Mesodermal cell (in vitro differentiated cells): Measurements from ENCODE around the gene MLST8.

Experiments used
- H3K27ac ChIP-seq: 2 replicates; pipeline ENCODE4 v1.7.0; 2013; ENCODE audit warnings: mild to moderate bottlenecking, low read depth, low read length, moderate library complexity; ENCODE audit not compliant: severe bottlenecking
- H3K36me3 ChIP-seq: 2 replicates; pipeline ENCODE4 v1.7.1; 2013; ENCODE audit warnings: mild to moderate bottlenecking, low read length, moderate library complexity; ENCODE audit not compliant: control insufficient read depth, insufficient read depth
- H3K4me1 ChIP-seq: one replicate; pipeline ENCODE4 v1.7.1; 2013; ENCODE audit warnings: mild to moderate bottlenecking, low read length; ENCODE audit not compliant: insufficient read depth, control insufficient read depth, poor library complexity, severe bottlenecking
- H3K4me3 ChIP-seq: 2 replicates; pipeline ENCODE4 v1.7.0; 2013; ENCODE audit warnings: low read length, control low read depth, mild to moderate bottlenecking; ENCODE audit not compliant: insufficient read depth, poor library complexity, severe bottlenecking; ENCODE audit errors: extremely low read depth
- H3K9me3 ChIP-seq: 2 replicates; pipeline ENCODE4 v1.7.1; 2013; ENCODE audit warnings: mild to moderate bottlenecking, low read length, moderate library complexity; ENCODE audit not compliant: control insufficient read depth
- WGBS, 2 experiments: methylation state at CpG; one replicate each; pipeline ENCODE4 v1.1.5; 2013; ENCODE audit warnings: missing lambda C conversion rate in 2 of 2; ENCODE audit not compliant: insufficient coverage in 2 of 2; 5-methylcytosine and 5-hydroxymethylcytosine counted together

The MLST8 gene

DNA sequence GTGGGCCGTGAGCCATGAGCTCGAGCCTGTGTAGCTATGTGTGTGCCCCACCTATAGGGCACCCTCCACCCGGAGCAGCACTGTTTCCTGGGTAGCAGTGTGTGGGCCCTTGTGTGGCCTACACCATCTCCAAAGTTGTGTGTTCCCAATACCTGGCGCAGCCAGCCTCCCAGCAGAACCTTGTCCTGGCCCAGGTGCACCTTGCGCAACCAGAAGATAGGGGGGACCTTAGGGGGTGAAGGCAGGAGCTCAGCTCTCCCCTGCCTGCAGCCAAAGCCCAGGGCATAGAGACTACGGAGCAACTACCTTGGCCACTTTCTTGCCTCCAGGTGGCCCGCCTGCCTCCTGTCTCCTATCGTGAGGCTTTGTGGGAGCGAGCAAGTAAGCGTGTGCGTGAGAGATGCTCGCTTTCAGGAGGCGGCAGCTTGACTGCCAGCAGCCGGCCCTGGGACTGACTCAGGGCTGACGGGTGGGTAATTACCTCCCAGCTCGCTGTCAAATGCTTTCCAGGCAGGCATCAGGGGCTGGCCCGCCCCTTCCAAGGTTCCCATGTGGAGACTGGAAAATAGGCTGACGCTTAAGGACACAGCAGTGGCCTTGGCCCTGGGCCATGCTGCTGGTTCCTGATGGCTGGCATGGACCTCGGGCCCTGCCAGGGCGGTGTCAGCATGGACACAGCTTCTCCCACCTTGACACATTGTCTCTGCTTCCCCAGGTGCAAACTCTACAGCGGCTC lies 30.7 kb upstream of the MLST8 start:
- 98% methylated on average over 21 of the region's 21 CpGs for WGBS, 2 experiments
- no peaks in the 10 kb centered on the region for H3K9me3 ChIP-seq
- H3K36me3 ChIP-seq = peaks cover 68% of the 10 kb centered on the region
- H3K27ac ChIP-seq = no peak overlapping the region
- no peaks in the 10 kb centered on the region for H3K4me1 ChIP-seq
- no peak overlapping the region for H3K4me3 ChIP-seq

DNA sequence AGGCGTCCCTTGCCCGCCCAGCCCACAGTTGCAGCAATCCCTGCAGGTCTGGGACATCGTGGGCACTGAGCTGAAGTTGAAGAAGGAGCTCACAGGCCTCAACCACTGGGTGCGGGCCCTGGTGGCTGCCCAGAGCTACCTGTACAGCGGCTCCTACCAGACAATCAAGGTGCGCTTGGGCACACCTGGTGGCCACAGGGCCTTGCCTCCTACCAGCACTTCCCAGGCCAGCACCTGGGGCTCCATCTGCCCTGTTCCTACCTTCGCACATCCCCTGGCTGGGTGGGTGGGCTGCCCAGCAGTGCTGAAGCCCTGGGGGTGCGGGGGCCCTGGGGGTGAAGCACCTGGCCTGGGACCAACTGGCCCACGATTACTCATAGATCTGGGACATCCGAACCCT lies 29.8 kb upstream of the MLST8 start:
- Histone ChIP-seq H3K4me3 (no peak overlapping the region), H3K4me1 (no peaks in the 10 kb centered on the region), H3K9me3 (no peaks in the 10 kb centered on the region), H3K36me3 (peaks cover 66% of the 10 kb centered on the region), H3K27ac (no peak overlapping the region)
- 95 to 99% methylated on average over 10 of the region's 10 CpGs for WGBS, 2 experiments

DNA sequence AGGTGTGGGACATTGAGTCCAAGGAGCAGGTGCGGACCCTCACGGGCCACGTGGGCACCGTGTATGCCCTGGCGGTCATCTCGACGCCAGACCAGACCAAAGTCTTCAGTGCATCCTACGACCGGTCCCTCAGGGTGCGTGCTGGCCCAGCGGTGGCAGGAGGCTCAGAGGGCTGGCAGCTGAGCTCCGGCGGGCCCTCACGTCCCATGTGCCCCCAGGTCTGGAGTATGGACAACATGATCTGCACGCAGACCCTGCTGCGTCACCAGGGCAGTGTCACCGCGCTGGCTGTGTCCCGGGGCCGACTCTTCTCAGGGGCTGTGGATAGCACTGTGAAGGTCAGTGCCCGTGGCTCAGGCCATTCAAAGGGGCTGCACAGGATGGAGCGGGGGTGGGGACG lies 29.2 kb upstream of the MLST8 start:
- Histone ChIP-seq H3K4me1 (no peaks in the 10 kb centered on the region), H3K36me3 (peaks cover 60% of the 10 kb centered on the region), H3K4me3 (no peak overlapping the region), H3K9me3 (no peaks in the 10 kb centered on the region), H3K27ac (no peak overlapping the region)
- 98 to 99% methylated on average over 23 of the region's 23 CpGs for WGBS, 2 experiments

DNA sequence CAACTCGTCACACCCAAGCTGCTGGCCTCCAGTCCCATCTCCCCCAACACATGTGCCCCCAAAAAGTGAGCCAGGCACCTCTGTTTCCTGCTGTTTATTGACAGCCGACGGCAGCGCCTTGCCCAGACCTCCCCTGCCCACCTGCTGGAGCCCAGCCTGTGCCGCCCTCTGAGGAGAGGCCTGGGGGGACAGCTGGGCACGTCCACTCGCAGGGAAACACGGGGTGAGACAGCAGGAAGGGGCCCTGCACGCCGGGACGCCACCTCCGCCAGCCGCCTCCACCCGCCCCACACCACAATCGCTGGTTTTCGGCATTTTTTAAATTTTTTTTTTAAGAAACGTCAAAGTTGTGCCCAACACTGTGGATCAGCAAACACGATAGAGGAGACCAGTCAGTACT lies 28.2 kb upstream of the MLST8 start:
- Histone ChIP-seq H3K27ac (no peak overlapping the region), H3K36me3 (peaks cover 50% of the 10 kb centered on the region), H3K4me1 (no peaks in the 10 kb centered on the region), H3K4me3 (no peak overlapping the region), H3K9me3 (no peaks in the 10 kb centered on the region)
- 96 to 97% methylated on average over 17 to 18 of the region's 18 CpGs for WGBS, 2 experiments

DNA sequence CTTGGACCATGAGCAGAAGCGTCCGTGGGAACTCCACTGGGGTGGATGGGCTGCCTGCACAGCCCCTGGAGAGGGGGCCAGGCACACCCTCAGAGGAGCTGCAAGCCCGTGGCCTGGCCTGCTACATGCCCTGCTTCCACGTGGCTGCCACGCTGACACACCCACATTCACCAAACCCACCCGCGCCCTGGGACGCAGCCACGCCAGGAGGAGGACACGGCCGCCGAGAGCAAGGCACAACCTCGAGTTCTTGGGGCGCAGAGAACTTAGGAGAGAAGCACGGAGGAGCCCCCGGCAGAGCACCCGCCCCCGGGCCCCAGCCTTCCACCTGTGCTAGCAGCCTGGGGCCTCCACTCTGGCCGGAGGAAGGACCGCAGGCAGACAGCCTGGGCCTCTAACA lies 27.7 kb upstream of the MLST8 start:
- Histone ChIP-seq H3K27ac (no peak overlapping the region), H3K4me3 (no peak overlapping the region), H3K9me3 (no peaks in the 10 kb centered on the region), H3K4me1 (no peaks in the 10 kb centered on the region), H3K36me3 (peaks cover 49% of the 10 kb centered on the region)
- 97 to 98% methylated on average over 14 to 15 of the region's 20 CpGs for WGBS, 2 experiments

DNA sequence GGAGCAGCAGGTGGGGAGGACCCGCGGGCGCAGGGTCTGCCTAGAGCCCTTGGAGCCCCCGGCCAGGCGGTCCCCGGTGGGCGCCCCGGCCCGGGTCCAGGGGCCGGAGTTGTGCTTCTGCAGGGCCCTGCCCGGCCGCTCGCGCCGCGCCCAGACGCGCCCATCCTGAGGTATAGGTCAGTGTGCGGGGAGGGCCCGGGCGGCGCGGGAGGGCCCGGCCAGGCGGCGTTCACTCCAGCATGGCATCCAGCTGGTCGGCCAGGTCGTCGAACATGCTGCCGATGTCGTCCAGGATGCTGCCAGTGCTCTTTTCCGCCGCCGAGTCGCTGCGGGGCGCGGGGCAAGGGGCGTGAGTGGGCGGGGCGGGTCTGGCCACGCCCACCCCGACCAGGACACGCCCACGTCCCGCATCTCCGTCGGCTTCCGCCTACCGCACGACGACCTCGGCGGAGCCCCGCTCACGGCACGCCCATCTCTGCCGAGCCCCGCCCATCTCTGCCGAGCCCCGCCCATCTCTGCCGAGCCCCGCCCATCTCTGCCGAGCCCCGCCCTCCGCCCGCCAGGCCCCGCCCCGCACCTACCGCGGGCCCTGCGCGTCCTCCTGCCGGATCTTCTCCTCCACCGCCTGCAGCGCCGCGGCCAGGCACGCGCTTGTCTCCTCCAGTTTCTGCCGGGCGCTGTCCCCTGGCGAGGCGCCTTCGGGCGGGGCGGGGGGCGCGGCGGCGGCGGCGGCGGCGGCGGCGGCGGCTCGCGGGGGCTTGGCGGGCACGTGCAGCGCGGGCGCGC lies 26.7 kb upstream of the MLST8 start:
- H3K9me3 ChIP-seq = no peaks in the 10 kb centered on the region
- H3K4me3 ChIP-seq = no peak overlapping the region
- H3K27ac ChIP-seq = no peak overlapping the region
- 79 to 88% methylated on average over 61 to 82 of the region's 106 CpGs for WGBS, 2 experiments
- peaks cover 40% of the 10 kb centered on the region for H3K36me3 ChIP-seq
- H3K4me1 ChIP-seq = no peaks in the 10 kb centered on the region

DNA sequence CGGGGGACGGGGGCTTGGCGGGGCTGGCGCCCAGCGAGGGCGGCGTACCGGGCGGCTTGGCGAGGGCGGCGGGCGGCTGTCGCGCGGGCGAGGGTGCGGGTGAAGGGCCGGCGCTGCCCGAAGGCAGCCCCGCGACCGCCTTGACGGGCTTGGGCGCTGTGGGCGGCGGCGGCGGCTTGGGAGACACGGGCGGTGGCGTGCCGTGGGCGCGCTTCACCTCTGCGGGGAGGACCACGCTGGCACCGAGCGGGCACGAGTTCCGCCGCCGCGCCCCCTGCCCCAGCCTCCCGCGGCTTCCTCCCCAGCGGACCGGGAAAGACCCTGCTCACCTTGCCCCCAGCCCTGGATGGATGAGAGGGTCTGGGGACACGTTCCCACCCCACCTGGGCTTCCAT lies 26.1 kb upstream of the MLST8 start:
- Histone ChIP-seq H3K4me1 (no peaks in the 10 kb centered on the region), H3K9me3 (no peaks in the 10 kb centered on the region), H3K4me3 (no peak overlapping the region), H3K27ac (no peak overlapping the region), H3K36me3 (peaks cover 36% of the 10 kb centered on the region)
- WGBS, 2 experiments = 97 to 98% methylated on average over 38 to 39 of the region's 50 CpGs

DNA sequence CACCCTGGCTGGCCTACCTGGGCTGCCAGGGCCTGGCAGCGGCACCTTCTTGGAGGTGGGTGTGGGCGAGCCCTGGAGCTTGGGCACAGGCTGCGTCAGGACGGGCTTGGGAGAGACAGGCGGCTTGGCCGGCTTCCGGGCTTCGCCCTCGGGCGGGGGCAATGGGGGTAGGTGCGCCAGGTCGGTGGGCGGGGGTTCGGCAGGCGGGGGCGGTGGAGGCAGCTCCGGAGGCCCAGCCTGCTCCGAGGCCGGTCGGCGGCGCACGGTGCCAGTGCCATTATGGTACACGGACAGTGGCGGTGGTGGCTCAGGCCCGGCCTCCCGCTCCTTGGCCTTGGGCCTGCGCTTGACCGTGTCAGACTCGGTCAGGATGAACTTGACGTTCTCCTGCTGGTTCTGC lies 25.7 kb upstream of the MLST8 start:
- no peaks in the 10 kb centered on the region for H3K4me1 ChIP-seq
- WGBS, 2 experiments = 95 to 97% methylated on average over 29 to 30 of the region's 31 CpGs
- peaks cover 32% of the 10 kb centered on the region for H3K36me3 ChIP-seq
- H3K27ac ChIP-seq = no peak overlapping the region
- no peak overlapping the region for H3K4me3 ChIP-seq
- H3K9me3 ChIP-seq = no peaks in the 10 kb centered on the region

DNA sequence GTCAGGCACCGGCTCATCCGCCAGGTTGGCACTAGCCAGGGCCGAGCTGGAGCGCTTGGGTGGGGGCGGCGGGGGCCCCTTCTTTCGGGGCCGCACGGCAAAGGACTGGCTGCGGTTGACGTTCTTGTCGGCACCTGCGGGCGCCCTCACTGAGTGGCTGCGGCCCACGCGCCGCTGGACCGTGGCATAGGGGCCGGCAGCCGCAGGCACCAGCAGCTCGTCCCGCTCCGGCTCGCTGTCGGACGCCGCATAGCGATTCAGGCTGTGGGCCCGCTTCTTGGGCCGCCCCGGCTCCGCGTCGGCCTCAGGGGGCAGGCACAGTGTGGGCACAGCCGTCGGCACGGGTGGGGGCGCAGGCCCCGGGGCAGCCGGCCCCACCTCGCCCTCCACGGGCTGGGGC lies 24.8 kb upstream of the MLST8 start:
- Histone ChIP-seq H3K36me3 (peaks cover 23% of the 10 kb centered on the region), H3K4me3 (no peak overlapping the region)
- 96 to 98% methylated on average over 36 to 43 of the region's 43 CpGs for WGBS, 2 experiments

DNA sequence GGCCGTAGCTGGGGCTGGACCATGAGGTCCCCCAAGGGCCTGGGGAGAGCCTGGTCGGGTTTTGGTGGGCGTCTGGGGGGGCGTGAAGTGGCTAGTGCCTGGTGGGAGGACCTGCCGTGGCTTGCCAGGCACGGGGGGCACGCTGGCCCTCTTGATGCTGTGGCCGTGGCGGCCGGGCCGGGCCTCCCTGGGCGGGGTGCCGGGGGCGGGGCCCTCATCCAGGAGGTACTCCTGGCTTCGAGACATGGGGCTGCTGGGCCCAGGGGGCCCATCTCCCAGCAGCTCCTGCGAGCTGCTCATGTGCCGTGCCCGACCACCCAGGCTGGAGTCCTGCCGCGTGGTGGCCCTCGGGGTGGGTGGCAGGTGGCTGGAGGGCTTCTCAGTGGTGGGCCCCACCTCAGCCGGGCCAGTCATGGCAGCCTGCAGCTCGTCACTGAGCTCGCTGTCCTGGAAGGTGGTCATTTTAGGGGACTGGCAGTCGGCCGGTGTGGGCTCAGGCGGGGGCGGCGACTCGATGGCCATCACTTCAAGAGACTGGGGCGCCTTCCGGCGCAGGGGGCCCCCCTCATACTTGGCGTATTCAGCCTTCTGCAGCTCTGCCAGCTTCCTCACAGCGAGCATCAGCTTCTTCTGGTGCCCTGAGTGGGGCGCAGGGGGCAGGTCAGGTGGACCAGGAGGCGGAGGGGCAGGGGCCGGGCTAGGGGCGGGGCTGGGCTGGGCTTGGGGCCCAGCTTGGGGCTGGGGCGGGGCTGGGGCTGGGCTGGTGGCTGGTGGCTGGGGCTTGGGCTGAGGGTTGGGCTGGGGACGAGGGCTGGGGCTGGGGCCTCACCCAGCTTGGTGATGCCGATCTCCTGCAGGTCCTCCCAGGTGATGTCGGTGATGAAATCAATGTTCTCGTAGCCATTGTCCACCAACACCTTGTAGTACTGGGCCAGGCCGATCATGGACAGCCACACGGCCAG lies 24.0 kb upstream of the MLST8 start:
- no peaks in the 10 kb centered on the region for H3K4me1 ChIP-seq
- no peaks in the 10 kb centered on the region for H3K9me3 ChIP-seq
- no peak overlapping the region for H3K27ac ChIP-seq
- no peak overlapping the region for H3K4me3 ChIP-seq
- WGBS, 2 experiments = 92 to 93% methylated on average over 43 to 45 of the region's 46 CpGs
- peaks cover 17% of the 10 kb centered on the region for H3K36me3 ChIP-seq

More for the DNA sequence above, 24.8 kb upstream of the MLST8 start:
- Histone ChIP-seq H3K9me3 (no peaks in the 10 kb centered on the region), H3K27ac (no peak overlapping the region), H3K4me1 (no peaks in the 10 kb centered on the region)
